Measurements from ENCODE around the gene DYNC2H1.

DYNC2H1 gene

DNA sequence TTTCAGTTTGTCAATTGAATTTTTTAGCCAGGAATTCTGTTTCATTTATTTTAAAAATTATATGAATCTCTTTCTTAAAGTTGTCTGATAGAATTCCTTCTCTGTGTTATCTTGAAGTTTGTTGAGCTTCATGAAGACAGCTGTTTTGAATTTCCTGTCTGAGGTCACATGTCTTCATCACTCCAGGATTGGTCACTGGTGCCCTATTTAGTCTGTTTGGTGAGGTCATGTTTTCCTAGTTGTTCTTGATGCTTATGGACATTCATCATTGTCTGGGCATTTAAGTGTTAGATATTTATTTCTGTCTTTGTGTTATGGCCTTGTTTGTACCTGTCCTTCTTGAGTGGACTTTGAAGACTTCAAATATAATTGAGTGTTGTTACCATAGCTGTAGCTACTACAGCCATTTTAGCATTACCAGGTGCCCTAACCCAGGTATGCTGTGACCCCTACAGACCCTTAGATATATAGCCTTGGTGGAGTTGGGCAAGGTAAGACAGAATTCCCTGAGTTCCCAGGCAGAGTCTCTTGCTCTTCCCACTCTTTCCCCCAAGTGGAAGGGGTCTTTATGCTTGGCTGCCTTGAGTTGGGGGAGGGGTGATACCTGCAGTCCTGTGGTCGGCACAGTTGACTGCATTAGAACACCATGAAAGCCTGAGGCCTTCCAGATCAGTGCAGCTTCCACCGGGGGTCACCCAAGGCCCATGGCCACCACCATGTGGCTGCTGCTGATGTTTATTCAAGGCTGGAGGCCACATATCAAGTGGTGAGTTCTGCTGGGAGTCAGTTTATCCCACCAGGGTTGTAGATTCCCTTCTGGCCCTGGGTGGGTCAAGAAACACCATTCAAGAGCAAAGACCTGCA is 229.6 kb downstream of the DYNC2H1 start:
- TF ChIP-seq SPI1 (IDR thresholded peaks at IDR 0.05; ENCODE audit: borderline replicate concordance, low read depth) (no peak), POLR2AphosphoS5 (IDR thresholded peaks at IDR 0.05; ENCODE audit: low read depth) (no peak), GABPA (IDR thresholded peaks at IDR 0.05; ENCODE audit: low read depth) (no peak)
- TF ChIP-seq, protein P1, sequence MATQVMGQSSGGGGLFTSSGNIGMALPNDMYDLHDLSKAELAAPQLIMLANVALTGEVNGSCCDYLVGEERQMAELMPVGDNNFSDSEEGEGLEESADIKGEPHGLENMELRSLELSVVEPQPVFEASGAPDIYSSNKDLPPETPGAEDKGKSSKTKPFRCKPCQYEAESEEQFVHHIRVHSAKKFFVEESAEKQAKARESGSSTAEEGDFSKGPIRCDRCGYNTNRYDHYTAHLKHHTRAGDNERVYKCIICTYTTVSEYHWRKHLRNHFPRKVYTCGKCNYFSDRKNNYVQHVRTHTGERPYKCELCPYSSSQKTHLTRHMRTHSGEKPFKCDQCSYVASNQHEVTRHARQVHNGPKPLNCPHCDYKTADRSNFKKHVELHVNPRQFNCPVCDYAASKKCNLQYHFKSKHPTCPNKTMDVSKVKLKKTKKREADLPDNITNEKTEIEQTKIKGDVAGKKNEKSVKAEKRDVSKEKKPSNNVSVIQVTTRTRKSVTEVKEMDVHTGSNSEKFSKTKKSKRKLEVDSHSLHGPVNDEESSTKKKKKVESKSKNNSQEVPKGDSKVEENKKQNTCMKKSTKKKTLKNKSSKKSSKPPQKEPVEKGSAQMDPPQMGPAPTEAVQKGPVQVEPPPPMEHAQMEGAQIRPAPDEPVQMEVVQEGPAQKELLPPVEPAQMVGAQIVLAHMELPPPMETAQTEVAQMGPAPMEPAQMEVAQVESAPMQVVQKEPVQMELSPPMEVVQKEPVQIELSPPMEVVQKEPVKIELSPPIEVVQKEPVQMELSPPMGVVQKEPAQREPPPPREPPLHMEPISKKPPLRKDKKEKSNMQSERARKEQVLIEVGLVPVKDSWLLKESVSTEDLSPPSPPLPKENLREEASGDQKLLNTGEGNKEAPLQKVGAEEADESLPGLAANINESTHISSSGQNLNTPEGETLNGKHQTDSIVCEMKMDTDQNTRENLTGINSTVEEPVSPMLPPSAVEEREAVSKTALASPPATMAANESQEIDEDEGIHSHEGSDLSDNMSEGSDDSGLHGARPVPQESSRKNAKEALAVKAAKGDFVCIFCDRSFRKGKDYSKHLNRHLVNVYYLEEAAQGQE (IDR thresholded peaks at IDR 0.05; ENCODE audit: insufficient replicate concordance, low read depth) = no peak
- TF ChIP-seq, protein P2, sequence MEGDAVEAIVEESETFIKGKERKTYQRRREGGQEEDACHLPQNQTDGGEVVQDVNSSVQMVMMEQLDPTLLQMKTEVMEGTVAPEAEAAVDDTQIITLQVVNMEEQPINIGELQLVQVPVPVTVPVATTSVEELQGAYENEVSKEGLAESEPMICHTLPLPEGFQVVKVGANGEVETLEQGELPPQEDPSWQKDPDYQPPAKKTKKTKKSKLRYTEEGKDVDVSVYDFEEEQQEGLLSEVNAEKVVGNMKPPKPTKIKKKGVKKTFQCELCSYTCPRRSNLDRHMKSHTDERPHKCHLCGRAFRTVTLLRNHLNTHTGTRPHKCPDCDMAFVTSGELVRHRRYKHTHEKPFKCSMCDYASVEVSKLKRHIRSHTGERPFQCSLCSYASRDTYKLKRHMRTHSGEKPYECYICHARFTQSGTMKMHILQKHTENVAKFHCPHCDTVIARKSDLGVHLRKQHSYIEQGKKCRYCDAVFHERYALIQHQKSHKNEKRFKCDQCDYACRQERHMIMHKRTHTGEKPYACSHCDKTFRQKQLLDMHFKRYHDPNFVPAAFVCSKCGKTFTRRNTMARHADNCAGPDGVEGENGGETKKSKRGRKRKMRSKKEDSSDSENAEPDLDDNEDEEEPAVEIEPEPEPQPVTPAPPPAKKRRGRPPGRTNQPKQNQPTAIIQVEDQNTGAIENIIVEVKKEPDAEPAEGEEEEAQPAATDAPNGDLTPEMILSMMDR (IDR thresholded peaks at IDR 0.05; ENCODE audit: insufficient read depth, low read length) = no peak
- DNase-seq (ENCODE audit: low read depth in 1 of 2, low spot score in 1 of 2) = no peak
- Histone ChIP-seq H3K27ac (replicated peaks) (no peak overlapping the region), H3K4me3 (replicated peaks; ENCODE audit: insufficient read depth, low read length) (no peak overlapping the region), H3K27me3 (ENCODE audit: insufficient read depth, poor library complexity, severe bottlenecking) (no peaks in the 10 kb centered on the region)

GRCh38 chr11:103339485-103339857 is 230.2 kb downstream of the DYNC2H1 start:
- H3K27ac ChIP-seq (replicated peaks) = no peak overlapping the region
- TF ChIP-seq, protein P2 (IDR thresholded peaks at IDR 0.05; ENCODE audit: insufficient read depth, low read length) = no peak
- TF ChIP-seq GABPA (IDR thresholded peaks at IDR 0.05; ENCODE audit: low read depth) (no peak), SPI1 (IDR thresholded peaks at IDR 0.05; ENCODE audit: borderline replicate concordance, low read depth) (no peak), POLR2AphosphoS5 (IDR thresholded peaks at IDR 0.05; ENCODE audit: low read depth) (no peak)
- TF ChIP-seq, protein P1 (IDR thresholded peaks at IDR 0.05; ENCODE audit: insufficient replicate concordance, low read depth) = no peak
- DNase-seq (ENCODE audit: low read depth in 1 of 2, low spot score in 1 of 2) = no peak
- no peaks in the 10 kb centered on the region for H3K27me3 ChIP-seq (ENCODE audit: insufficient read depth, poor library complexity, severe bottlenecking)
- H3K4me3 ChIP-seq (replicated peaks; ENCODE audit: insufficient read depth, low read length) = no peak overlapping the region

DNA sequence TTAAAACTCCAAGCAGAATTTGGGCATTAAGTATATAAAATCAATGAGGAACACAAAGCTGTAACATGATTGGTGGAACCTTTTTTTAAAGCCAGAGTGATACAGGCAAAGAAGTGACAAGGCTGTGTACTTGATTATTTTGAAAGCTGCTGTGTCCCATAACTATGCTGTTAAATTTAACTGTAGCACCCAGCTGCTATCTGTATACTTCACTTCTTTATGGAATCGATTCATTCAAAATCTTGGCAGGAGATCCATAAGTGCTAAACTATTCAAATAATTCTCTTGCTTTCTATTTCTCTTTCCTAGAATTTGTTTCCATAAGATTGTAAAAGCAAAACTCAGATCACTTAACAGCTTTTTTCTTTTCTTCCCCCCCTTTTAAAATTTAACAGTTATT is 231.7 kb downstream of the DYNC2H1 start:
- H3K27ac ChIP-seq (replicated peaks) = no peak overlapping the region
- DNase-seq (ENCODE audit: low read depth in 1 of 2, low spot score in 1 of 2) = no peak
- no peak for TF ChIP-seq POLR2AphosphoS5 (IDR thresholded peaks at IDR 0.05; ENCODE audit: low read depth)
- TF ChIP-seq SPI1 (IDR thresholded peaks at IDR 0.05; ENCODE audit: borderline replicate concordance, low read depth) = no peak
- TF ChIP-seq, protein P2 (IDR thresholded peaks at IDR 0.05; ENCODE audit: insufficient read depth, low read length) = no peak
- TF ChIP-seq, protein P1 (IDR thresholded peaks at IDR 0.05; ENCODE audit: insufficient replicate concordance, low read depth) = no peak
- no peak for TF ChIP-seq GABPA (IDR thresholded peaks at IDR 0.05; ENCODE audit: low read depth)

More for the DNA sequence above, 231.7 kb downstream of the DYNC2H1 start:
- Histone ChIP-seq H3K4me3 (replicated peaks; ENCODE audit: insufficient read depth, low read length) (no peak overlapping the region), H3K27me3 (ENCODE audit: insufficient read depth, poor library complexity, severe bottlenecking) (no peaks in the 10 kb centered on the region)

Data from HL-60 (cell line).